Measurements from ENCODE around the gene SLC2A4RG. TPM values are rescaled to one million over a fixed set of nuclear protein-coding genes. Genes with fewer than 3 reads are reported as not detected.

The SLC2A4RG gene
- polyA plus RNA-seq, 4 donors, result 74.0 to 144 (median 117) TPM

DNA sequence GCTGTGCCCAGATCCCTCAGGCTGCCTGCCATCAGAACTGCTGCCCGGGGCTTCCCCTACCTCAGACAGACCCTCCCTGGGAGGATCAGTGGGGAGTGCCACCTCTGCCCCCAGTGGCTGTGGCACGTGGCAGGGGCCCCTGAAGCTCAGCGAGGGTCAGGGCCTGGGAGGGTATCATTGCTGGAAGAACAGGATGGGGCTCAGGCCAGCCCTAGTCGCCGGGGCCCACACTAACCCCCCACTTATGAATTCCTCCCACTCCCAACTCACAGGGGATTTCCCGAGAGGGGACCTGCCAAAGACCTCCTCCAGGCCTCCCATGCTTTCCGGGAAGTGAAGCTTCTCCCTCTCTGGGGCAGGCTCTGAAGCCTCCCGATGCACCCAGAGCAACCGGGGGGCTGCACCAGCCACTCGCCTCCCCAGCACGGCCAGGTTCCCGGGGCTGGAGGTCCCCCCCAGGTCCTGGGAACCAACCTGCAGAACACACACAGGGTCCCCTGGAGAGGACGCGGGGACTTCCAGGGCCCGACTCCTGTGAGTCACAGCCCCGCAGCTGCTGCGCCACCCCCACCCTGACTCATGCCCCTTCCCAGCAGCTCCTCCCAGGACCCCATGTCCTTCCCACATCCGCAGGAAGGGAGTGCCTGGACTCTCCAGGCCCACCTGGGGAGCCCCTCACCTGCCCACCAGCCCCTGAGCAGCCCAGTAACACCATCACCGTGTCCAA is 40.7 kb upstream of the SLC2A4RG start:
- DNase-seq (ENCODE audit: low read depth in 4 of 4, low spot score in 2 of 4), result no peak

- no peak for DNase-seq (ENCODE audit: low read depth in 4 of 4, low spot score in 2 of 4)
Measured at GRCh38 chr20:63699466-63700198, 39.9 kb upstream of the SLC2A4RG start.

DNA sequence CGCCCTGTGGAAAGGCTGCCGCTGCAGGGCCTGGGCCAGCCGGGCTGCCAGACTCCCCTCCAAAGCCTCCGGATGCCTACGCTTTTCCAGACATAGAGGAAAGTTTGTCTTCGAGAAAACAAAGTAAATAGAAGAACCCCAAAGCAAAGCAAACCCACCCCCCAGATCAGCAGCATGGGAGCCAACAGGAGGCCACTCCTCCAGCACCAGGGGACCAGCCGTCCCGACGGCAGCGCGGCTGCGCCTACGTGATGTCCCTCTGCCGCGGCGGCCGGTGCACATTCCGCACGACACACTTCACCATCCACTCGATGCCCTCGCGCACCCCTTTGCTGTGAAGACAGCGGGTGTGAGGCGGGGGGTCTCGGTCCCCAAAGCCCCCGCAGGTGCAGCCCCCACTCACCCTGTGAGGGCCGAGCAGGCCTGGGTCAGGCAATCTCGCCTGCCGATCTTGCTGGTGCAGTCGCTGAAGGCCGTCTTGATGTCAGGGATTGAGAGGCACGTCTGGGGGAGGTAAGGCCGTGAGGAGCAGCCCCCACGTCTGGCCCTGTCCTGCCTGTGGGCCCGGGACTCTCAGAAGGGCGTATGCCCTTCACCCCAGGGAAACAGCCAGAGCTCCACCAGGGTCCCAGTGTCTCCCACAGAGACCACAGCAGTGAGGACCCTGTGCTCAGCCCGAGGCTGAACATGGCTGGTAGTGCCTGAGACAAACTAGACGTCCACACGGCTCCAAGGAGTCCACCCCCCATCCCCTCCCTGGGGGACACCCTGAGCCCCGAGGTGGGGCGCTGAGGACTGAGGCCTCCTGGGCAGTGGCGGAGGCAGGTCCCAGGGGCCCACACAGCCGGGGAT is 39.2 kb upstream of the SLC2A4RG start:
- DNase-seq (ENCODE audit: low read depth in 4 of 4, low spot score in 2 of 4), result no peak

DNA sequence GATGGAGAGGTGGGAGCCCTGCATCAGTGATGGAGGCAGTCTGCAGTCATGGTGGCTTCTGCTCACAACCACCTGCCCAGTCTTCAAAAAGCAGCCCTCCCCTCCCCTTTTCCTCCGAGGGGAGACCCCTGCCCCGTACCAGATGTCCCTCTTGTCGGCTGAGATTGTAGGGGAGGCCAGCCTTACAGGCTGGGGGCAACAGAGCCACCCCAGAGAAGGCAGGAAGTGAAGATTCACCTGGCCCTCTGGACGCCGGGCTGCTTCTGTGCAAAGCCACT is 38.6 kb upstream of the SLC2A4RG start:
- no peak for DNase-seq (ENCODE audit: low read depth in 4 of 4, low spot score in 2 of 4)

- no peak for DNase-seq (ENCODE audit: low read depth in 4 of 4, low spot score in 2 of 4)
Measured at GRCh38 chr20:63701329-63702035, 38.1 kb upstream of the SLC2A4RG start.

GRCh38 chr20:63702036-63702665 is 37.4 kb upstream of the SLC2A4RG start:
- no peak for DNase-seq (ENCODE audit: low read depth in 4 of 4, low spot score in 2 of 4)

DNA sequence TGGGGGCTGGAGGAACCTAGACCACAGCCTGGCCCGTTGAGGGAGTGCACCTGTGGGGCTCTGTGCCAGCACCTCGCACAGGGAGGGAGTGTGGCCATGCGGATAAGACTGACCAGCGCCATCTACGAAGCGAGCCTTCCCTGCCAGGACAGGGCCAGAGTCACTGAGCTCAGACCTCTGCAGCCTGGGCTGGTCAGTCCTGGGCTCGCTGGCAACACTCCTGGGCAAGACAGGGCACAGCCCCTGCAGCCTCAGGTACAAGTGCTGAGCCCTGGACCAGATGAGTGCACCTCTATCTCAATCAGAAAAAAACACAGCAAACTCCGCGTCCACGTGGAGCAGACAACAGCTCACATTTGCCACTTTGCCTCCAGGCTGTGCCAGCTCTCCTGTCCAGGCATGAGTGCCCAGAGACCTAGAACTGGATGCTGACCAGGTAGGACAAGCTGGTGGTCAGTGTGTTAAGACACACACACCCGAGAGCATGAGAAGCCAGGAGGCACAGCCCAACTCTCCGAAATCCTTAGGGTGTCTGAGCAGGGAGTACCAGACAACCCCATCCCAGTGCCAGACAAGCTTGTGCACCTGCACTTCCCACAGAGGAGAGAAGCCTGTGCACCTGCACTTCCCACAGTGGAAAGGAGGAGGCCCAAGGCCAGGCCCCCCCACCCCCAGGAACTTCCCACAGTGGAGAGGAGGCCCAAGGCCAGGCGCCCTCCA is 36.7 kb upstream of the SLC2A4RG start:
- no peak for DNase-seq (ENCODE audit: low read depth in 4 of 4, low spot score in 2 of 4)

DNA sequence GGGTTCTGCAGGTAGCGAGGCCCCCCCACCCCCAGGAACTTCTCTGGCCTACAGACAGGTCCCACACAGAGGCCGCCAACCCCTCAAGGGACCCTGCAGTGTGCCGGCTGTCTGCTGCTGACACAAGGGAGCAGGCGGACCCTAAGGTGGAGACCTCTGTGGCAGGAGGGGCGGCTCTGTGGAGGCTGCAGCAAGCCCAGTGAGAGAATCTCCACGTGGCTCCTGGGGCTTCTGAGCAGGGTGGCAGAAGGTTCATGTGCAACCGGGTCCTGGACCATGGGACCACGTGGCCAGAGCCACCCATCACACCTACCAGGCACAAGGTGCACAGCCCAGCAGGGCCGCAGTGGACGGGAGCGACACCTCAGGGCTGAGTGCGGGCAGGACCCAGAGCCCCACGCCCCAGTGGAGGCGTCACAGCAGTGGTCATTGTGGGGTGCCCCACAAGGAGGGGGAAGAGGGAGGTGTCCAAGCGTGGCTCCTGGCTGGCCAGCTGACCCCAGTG is 36.1 kb upstream of the SLC2A4RG start:
- no peak for DNase-seq (ENCODE audit: low read depth in 4 of 4, low spot score in 2 of 4)

DNA sequence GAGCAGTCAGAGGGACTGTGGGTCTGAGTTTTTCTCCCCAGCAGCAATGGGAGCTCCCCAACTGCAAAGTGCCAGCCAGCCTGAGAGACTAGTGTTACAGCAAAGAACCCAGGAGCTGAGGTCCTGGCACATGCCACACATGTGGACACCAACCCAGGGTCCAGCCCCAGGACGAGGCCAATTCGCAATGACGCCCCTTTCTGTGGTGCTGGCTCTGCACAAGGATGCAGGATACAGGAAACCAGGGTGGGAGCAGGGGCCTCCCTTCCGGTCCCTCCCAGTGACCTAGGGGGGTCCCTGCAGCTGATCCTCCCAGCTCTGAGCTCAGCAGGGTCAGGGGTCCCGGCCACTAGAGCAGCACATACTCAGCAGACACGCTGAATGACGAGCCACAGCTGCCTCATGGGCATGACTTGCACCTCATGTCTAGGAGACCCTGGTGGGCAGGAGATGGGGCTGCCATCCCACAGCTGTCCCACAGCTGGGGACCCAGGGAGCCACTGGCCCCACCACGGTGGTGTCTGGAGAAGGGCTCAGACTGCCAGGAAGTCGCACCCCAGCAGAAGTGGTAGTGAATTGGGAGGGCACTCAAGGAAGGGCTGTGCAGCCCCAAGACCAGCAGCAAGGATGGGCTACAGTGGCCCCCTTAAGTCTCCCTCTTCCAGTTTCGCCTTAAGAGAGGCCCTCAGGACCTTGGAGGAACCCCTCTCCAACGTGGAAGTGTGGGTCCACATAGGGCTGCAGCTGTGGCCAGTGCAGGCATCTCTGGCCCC is 35.4 kb upstream of the SLC2A4RG start:
- DNase-seq (ENCODE audit: low read depth in 4 of 4, low spot score in 2 of 4), result no peak

DNA sequence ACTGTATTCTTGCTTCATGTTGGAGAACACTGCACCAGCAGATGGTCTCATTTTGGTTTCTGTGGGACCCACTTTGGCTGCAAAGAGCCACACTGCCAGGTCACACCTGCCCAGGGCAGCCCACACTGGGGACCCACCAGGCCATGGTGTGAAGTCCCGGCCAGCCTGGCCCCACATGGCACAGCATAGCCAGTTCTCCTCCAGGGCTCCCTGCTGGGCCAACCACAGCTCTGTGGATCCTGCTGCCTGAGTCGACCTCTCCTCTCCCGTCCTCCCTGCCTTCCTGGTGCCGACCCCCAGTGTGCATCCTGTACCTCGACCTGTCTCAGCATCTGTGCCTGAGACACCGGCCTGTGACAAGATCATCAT is 34.8 kb upstream of the SLC2A4RG start:
- no peak for DNase-seq (ENCODE audit: low read depth in 4 of 4, low spot score in 2 of 4)

DNA sequence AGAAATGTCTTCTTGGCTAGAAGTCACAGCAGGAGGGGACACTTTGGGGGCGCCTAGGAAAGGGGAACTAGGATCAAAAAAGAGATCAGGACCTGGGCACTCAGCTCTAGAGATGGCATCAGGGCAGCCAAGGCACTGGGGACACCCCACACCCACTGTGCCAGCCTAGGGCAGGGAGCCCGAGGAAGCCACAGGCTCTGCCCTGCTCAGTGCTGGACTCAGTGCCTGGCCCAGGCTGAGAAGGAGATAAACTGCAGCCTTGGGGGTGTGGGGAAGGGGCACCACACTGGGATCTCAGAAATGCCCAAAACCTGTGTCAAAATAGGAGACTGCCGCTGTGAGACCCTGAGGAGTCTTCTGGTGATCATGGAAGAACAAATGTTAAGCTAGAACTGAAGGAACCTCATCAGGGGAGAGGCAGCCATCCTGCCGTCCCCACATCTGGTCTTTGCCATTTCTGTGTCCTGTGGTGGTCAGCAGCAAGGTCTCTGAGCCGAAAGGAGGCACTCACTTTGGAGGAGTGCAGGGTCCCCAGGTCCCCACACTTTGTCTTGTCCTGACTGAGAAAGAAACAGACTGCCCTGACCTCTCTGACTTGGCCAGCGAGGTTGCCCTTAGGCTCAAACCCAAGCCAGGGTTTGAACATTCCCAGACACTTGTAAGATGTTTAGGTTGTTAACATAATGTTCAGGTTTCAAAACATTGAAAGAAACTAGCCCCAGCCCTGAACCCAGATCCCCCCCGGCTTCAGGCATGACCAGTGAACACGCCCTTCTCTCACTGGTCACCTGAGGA is 34.1 kb upstream of the SLC2A4RG start:
- DNase-seq (ENCODE audit: low read depth in 4 of 4, low spot score in 2 of 4), result no peak

DNA sequence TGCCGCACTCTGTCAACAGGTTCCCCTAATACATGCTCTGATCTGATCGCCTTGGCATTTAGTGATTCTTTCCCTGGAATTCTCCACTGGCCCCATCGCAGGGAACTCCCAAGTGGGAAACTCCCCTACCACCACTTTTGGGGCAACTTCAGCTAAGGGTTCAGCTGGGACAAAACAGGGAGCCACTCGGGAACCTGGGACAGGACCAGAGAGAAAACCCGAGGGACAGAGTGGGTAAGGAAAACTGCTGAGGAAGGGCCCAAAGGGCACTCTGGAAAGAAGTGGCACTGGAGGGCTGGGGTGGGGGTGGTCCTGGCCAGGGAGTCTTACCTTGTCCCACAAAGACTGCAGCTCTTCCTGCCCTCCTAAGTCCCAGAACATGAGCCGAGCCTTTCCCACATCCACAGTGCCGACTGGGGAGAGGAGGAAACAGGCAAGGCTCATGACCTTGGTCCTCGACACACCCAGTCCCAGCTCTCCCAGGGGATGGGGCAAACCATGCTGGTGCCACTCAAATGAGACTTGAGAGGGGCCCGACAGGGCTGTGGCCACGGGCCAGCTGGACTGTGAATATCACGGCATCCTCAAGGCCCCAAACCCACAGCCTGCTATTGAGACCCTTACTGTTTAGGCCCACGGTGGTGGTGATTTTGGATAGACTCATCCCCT is 33.4 kb upstream of the SLC2A4RG start:
- DNase-seq (ENCODE audit: low read depth in 4 of 4, low spot score in 2 of 4), result no peak

DNA sequence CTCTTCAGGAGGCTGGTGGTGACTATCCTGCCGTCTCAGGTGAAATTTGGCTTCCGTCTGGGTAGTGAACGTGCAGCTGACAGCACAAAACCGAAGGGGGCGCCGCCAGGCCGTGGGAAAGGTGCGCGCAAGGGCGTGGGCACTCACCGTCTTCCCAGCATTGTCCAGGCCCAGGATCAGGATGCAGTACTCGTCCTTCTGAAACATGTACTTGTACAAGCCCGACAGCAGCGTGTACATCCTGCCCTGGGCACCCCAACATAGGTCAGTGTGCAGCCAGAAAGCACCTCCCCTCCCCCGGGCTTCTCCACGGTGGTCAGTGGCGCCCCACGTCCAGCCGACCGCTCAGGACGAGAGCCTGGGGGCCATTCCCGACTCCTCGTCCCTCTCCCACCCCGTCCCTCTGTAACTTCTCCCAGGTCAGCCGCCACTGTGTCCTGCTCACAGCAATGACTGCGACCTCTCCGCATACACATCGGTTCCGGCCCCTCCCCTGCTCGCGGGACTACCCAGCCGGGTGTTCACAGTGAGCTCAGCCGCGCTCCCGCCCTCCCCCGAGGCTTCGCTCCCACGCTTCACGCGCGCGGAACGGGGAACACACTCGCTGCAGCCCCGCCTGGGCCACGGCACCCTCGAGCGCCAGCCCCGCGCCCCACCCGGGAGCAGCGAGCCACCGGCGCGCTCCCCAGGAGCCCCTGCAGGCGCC is 32.6 kb upstream of the SLC2A4RG start:
- no peak for DNase-seq (ENCODE audit: low read depth in 4 of 4, low spot score in 2 of 4)

- peak in 3 of 4 donors; percentile 63 to 76 (median 70) for DNase-seq (ENCODE audit: low read depth in 4 of 4, low spot score in 2 of 4)
Measured at GRCh38 chr20:63707558-63708300, 31.8 kb upstream of the SLC2A4RG start, which contains the start of the genes ARFRP1 and ZGPAT. TSS of gene ARFRP1 (minus strand) at chr20:63707976. CDS start at chr20:63707091, 885 bp downstream. TSS of gene ZGPAT (plus strand) at chr20:63708039. CDS start at chr20:63708581, 542 bp downstream.

- DNase-seq (ENCODE audit: low read depth in 4 of 4, low spot score in 2 of 4), result no peak
Measured at GRCh38 chr20:63708301-63709148, 31.1 kb upstream of the SLC2A4RG start.
